Activated CD4-positive, alpha-beta T cell treated with anti-CD3 and anti-CD28 coated beads, Interleukin-2, amount 10 ng/mL, durations not matched to agents 24 days and 14 days (primary cell): ENCODE results near the gene TRAPPC10. TPM values are rescaled to one million over a fixed set of nuclear protein-coding genes. Genes with fewer than 3 reads are reported as not detected.
A peak's percentile ranks its signal among the peaks of the same experiment; 100 is the strongest.

Source experiments
- DNase-seq: peaks from one replicate; pipeline ENCODE4 v3.0.0; 2022
- H3K27ac Mint-ChIP-seq: one replicate; pipeline ENCODE4 v1.8.0; 2022; ENCODE audit warnings: mild to moderate bottlenecking, mixed read lengths
- H3K27me3 Mint-ChIP-seq: one replicate; pipeline ENCODE4 v1.8.0; 2022; ENCODE audit warnings: mixed read lengths
- H3K36me3 Mint-ChIP-seq: one replicate; pipeline ENCODE4 v1.8.0; 2022; ENCODE audit warnings: low read depth, mild to moderate bottlenecking, mixed read lengths
- H3K4me1 Mint-ChIP-seq: one replicate; pipeline ENCODE4 v1.8.0; 2021; ENCODE audit warnings: mixed read lengths
- H3K4me3 Mint-ChIP-seq: one replicate; pipeline ENCODE4 v1.8.0; 2022; ENCODE audit warnings: mild to moderate bottlenecking, moderate library complexity, mixed read lengths
- H3K9me3 Mint-ChIP-seq: one replicate; pipeline ENCODE4 v1.8.0; 2021; ENCODE audit warnings: mixed read lengths
- intact Hi-C: fragments of 100-400 bp; cut with micrococcal nuclease; formaldehyde crosslinking; loops from one replicate; pipeline ENCODE4 v1.15.1; 2023
- total RNA-seq: library from RNA; stranded (reverse); gene quantifications from 2 replicates; pipeline ENCODE4 v1.2.3, GENCODE V29; 2022

Gene TRAPPC10
- total RNA-seq, 1 donor from 2014 or later, result 75.0 TPM

- Mint-ChIP-seq H3K27ac (no peak overlapping the region), H3K4me3 (no peak overlapping the region), H3K9me3 (no peaks in the 10 kb centered on the region), H3K4me1 (no peaks in the 10 kb centered on the region), H3K27me3 (peaks cover 9% of the 10 kb centered on the region), H3K36me3 (no peaks in the 10 kb centered on the region)
- intact Hi-C loops, result no loop called here
- DNase-seq, result no peak
Observed at GRCh38 chr21:44002511-44002910, 9.6 kb upstream of the TRAPPC10 start.

DNA sequence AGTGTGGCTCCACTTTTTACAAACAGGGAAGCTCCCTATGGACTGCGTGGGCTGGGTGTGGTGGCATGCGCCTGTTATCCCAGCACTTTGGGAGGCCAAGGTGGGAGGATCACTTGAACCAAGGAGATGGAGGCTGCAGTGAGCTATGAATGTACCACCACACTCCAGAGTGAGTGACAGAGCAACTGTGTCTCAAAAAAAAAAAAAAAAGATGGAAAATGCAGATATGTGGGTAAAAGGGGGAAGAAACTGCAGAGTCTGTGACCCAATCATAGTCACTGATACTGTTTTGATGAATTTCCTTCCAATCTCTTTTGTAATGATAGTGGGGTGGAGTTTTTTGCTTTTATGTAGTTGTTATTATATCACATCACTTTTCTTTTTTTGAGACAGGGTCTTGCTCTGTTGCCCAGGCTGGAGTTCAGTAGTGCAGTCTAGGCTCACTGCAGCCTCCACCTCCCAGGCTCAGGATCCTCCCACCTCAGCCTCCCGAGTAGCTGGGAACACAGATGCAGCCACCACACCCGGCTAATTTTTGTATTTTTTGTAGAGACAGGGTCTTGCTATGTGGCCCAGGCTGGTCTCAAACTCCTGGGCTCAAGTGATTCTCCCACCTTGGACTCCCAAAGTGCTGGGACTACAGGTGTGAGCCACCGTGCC is 8.7 kb upstream of the TRAPPC10 start:
- H3K4me1 Mint-ChIP-seq, result no peaks in the 10 kb centered on the region

DNA sequence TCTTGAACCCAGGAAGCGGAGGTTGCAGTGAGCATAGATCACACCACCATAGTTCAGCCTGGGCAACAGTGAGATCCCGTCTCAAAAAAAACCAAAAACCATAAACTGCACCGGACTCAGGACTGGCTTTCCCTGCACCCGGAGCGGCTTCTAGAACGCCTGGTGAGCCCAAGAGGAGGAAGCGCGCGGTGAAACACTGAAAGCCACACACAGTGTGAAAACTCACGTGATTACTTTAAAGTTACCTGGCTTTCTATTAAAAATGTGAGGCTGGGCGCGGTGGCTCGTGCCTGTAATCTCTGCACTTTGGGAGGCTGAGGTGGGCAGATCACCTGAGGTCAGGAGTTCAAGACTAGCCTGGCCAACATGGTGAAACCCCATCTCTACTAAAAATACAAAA is 7.0 kb upstream of the TRAPPC10 start:
- peaks cover 3% of the 10 kb centered on the region for H3K27me3 Mint-ChIP-seq
- no peak for DNase-seq
- H3K27ac Mint-ChIP-seq, result no peak overlapping the region
- no peaks in the 10 kb centered on the region for H3K36me3 Mint-ChIP-seq
- peaks cover 3% of the 10 kb centered on the region for H3K4me1 Mint-ChIP-seq
- H3K4me3 Mint-ChIP-seq, result no peak overlapping the region
- no peaks in the 10 kb centered on the region for H3K9me3 Mint-ChIP-seq
- intact Hi-C loops, result no loop called here

More for the DNA sequence above, 8.7 kb upstream of the TRAPPC10 start:
- Mint-ChIP-seq H3K4me3 (no peak overlapping the region), H3K36me3 (no peaks in the 10 kb centered on the region), H3K27me3 (peaks cover 6% of the 10 kb centered on the region), H3K9me3 (no peaks in the 10 kb centered on the region), H3K27ac (no peak overlapping the region)
- DNase-seq, result no peak
- intact Hi-C loops, result no loop called here

GRCh38 chr21:44005593-44005992 is 6.5 kb upstream of the TRAPPC10 start:
- H3K36me3 Mint-ChIP-seq, result no peaks in the 10 kb centered on the region
- H3K4me1 Mint-ChIP-seq, result peaks cover 8% of the 10 kb centered on the region
- intact Hi-C loops, result no loop called here
- H3K27ac Mint-ChIP-seq, result no peak overlapping the region
- peaks cover 3% of the 10 kb centered on the region for H3K27me3 Mint-ChIP-seq
- no peaks in the 10 kb centered on the region for H3K9me3 Mint-ChIP-seq
- no peak for DNase-seq
- no peak overlapping the region for H3K4me3 Mint-ChIP-seq

GRCh38 chr21:44006017-44006619 is 6.0 kb upstream of the TRAPPC10 start:
- DNase-seq, result no peak
- no peak overlapping the region for H3K4me3 Mint-ChIP-seq
- H3K36me3 Mint-ChIP-seq, result no peaks in the 10 kb centered on the region
- no peaks in the 10 kb centered on the region for H3K9me3 Mint-ChIP-seq
- H3K27ac Mint-ChIP-seq, result no peak overlapping the region
- intact Hi-C loops, result no loop called here
- H3K27me3 Mint-ChIP-seq, result peaks cover 3% of the 10 kb centered on the region
- peaks cover 11% of the 10 kb centered on the region for H3K4me1 Mint-ChIP-seq

- intact Hi-C loops, result no loop called here
- H3K4me3 Mint-ChIP-seq, result no peak overlapping the region
- no peaks in the 10 kb centered on the region for H3K36me3 Mint-ChIP-seq
- H3K27ac Mint-ChIP-seq, result no peak overlapping the region
- peaks cover 3% of the 10 kb centered on the region for H3K27me3 Mint-ChIP-seq
- no peak for DNase-seq
- H3K4me1 Mint-ChIP-seq, result peaks cover 13% of the 10 kb centered on the region
- no peaks in the 10 kb centered on the region for H3K9me3 Mint-ChIP-seq
Observed at GRCh38 chr21:44006656-44007055, 5.5 kb upstream of the TRAPPC10 start.

GRCh38 chr21:44010429-44010828 is 1.7 kb upstream of the TRAPPC10 start:
- Mint-ChIP-seq H3K27ac (no peak overlapping the region), H3K9me3 (no peaks in the 10 kb centered on the region), H3K27me3 (peaks cover 3% of the 10 kb centered on the region), H3K36me3 (peaks cover 13% of the 10 kb centered on the region), H3K4me1 (peaks cover 34% of the 10 kb centered on the region), H3K4me3 (no peak overlapping the region)
- intact Hi-C loops, result loop anchor here (5.0 kb wide), 2 partner anchors 287 to 1118 kb away; partner anchors contain the start of gene NDUFV3
- no peak for DNase-seq

GRCh38 chr21:44011123-44011522 is 986 bp upstream of the TRAPPC10 start:
- peak overlapping the region; percentile 89 for H3K4me3 Mint-ChIP-seq
- H3K4me1 Mint-ChIP-seq, result peaks cover 38% of the 10 kb centered on the region
- intact Hi-C loops, result loop anchor here (5.0 kb wide), 2 partner anchors 286 to 1119 kb away; partner anchors contain the start of gene NDUFV3
- H3K27me3 Mint-ChIP-seq, result peaks cover 3% of the 10 kb centered on the region
- no peaks in the 10 kb centered on the region for H3K9me3 Mint-ChIP-seq
- no peak for DNase-seq
- peak overlapping the region; percentile 89 for H3K27ac Mint-ChIP-seq
- H3K36me3 Mint-ChIP-seq, result peaks cover 16% of the 10 kb centered on the region

DNA sequence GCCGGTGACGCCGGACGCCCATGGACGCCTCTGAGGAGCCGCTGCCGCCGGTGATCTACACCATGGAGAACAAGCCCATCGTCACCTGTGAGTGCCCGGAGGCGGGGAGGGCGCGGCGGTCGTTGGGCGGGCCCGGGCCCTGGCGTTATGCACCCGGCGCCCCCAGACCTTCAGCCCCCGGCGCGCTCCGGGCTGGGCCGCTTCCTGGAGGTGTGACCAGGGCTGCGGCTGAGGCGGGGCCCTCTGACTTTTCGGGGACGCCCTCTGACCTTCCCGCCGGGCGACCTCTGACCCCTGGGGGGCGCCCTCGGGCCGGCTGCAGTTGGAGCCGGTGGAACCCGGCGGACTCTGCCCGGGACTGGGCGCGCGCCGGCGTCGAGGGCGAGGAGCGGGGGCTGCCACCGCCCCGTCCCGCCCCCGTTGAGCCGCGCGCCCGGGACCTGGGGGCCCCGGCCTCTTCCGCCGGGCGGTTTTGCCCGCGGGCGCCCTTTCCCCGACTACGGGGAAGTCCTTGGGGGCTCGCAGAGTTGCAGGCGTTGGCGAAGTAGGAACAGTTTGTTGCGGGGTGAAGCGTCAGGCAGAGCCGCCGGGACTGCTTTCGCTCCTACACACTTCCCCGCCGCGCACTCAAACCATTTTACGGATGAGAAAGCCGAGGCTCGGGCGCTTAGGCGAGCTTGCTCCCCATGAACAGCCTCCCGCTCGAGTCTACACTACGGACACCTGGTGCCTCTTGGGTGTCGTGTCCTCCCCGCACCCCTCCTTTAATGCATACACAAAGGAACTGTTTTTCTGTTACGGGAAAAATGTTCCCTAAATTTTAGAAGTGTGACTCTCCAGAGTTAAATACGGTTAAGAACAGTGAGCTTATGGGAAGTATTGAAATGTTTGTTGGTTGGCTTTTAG is 618 bp downstream of the TRAPPC10 start:
- peaks cover 18% of the 10 kb centered on the region for H3K36me3 Mint-ChIP-seq
- no peaks in the 10 kb centered on the region for H3K27me3 Mint-ChIP-seq
- peak overlapping the region; percentile 94 for H3K4me3 Mint-ChIP-seq
- H3K9me3 Mint-ChIP-seq, result no peaks in the 10 kb centered on the region
- DNase-seq, result peak; percentile 95
- peak overlapping the region; percentile 93 for H3K27ac Mint-ChIP-seq
- intact Hi-C loops, result loop anchor here (1.0 to 5.0 kb wide), 7 partner anchors 12 to 1120 kb away; partner anchors contain the start of genes NDUFV3 and RRP1
- peaks cover 49% of the 10 kb centered on the region for H3K4me1 Mint-ChIP-seq

DNA sequence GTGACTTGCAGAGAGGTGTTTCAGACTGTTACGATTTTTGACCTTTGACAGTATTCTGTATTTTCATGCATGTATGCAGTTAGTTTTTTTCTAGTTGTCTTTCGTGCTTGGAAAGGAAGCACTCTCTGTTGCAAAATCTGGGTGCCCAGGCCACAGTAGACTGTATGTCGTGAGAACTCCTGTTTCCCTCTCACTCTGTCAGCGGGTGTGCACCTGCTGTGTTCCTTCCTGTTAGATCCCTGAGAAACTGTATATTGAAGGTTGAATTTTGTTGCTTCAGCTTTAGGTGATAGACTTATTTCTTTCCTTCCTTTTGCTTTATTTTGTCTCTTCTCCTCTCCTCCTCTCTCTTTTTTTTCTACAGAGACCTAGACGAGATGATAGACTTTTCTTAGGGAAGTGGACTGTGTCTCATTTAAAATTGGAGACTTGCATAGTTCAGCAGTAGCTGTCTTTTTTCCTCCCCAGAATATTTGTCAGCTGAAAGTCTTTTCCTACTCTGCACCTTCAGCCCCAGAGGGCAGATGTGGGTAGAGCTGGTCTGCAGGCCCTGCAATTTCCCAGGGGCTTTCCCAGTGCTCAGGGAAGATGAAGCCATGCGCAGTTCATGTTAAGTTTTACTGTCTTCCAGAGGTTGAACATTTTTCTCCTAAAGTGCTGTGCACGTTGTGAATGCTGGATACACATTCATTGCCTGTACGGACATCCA is 1.4 kb downstream of the TRAPPC10 start:
- peak overlapping the region; percentile 93 for H3K27ac Mint-ChIP-seq
- peak; percentile 78 for DNase-seq
- no peaks in the 10 kb centered on the region for H3K27me3 Mint-ChIP-seq
- H3K4me1 Mint-ChIP-seq, result peaks cover 53% of the 10 kb centered on the region
- H3K9me3 Mint-ChIP-seq, result no peaks in the 10 kb centered on the region
- intact Hi-C loops, result loop anchor here (1.0 to 5.0 kb wide), 6 partner anchors 11 to 1121 kb away; partner anchors contain the start of gene NDUFV3
- H3K4me3 Mint-ChIP-seq, result peak overlapping the region; percentile 94
- peaks cover 20% of the 10 kb centered on the region for H3K36me3 Mint-ChIP-seq

GRCh38 chr21:44017601-44018000 is 5.5 kb downstream of the TRAPPC10 start:
- peak overlapping the region; percentile 62 for H3K27ac Mint-ChIP-seq
- H3K36me3 Mint-ChIP-seq, result peaks cover 23% of the 10 kb centered on the region

GRCh38 chr21:44018127-44018526 is 6.0 kb downstream of the TRAPPC10 start:
- Mint-ChIP-seq H3K4me3 (no peak overlapping the region), H3K36me3 (peaks cover 23% of the 10 kb centered on the region), H3K9me3 (no peaks in the 10 kb centered on the region), H3K27ac (no peak overlapping the region), H3K27me3 (no peaks in the 10 kb centered on the region), H3K4me1 (peaks cover 64% of the 10 kb centered on the region)
- DNase-seq, result no peak
- intact Hi-C loops, result no loop called here

More at GRCh38 chr21:44017601-44018000, 5.5 kb downstream of the TRAPPC10 start:
- Mint-ChIP-seq H3K27me3 (no peaks in the 10 kb centered on the region), H3K4me1 (peaks cover 64% of the 10 kb centered on the region), H3K4me3 (no peak overlapping the region), H3K9me3 (no peaks in the 10 kb centered on the region)
- no peak for DNase-seq
- intact Hi-C loops, result no loop called here

DNA sequence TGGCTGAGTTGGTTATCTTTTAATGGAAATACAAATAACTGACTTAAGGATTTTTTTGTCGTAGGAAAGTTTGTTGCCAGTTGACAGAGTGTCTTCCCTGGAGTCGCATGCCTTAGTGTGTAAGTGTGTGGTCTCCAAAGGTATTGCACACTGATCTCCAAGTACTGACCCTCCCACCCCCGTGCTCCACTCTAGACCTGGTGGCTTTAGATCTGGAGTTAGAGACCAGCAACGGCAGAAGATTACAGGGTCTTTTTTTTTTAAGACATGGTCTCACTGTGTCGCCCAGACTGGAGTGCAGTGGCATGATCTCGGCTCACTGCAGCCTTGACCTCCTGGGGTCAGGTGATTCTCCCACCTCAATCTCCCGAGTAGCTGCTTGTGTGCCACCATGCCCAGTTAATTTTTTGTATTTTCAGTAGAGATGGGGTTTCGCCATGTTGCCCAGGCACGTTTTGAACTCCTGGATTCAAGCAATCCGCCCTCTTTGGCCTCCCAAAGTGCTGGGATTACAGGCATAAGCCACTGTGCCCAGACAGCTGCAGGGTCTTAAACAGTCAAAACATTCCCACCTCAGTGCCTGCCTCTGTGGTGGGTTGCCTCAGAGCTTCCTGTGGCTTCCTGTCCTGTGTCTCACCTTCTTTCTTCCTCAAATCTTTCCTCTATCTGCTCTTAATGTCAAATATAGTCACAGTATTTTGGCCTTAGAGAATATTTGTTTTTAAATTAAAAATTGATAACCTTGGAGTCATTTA is 6.9 kb downstream of the TRAPPC10 start:
- DNase-seq, result no peak
- intact Hi-C loops, result no loop called here
- Mint-ChIP-seq H3K4me1 (peaks cover 63% of the 10 kb centered on the region), H3K27ac (peak overlapping the region; percentile 49), H3K9me3 (no peaks in the 10 kb centered on the region), H3K27me3 (no peaks in the 10 kb centered on the region), H3K4me3 (peak overlapping the region; percentile 30), H3K36me3 (peaks cover 16% of the 10 kb centered on the region)
